OCI-LY7 (cell line): ENCODE results near the gene GNB2. TPM values are rescaled to one million over a fixed set of nuclear protein-coding genes. Genes with fewer than 3 reads are reported as not detected.

Experiments used
- BruUV-seq: library from RNA; stranded (reverse); fragments of 400-500 nt; replicated peaks from 2 replicates; lab custom pipeline; 2021; lab: Mats Ljungman, UMichigan
- CTCF ChIA-PET: fragments of 300-600 bp; sonication (Branson Sonifier 250); formaldehyde crosslinking; loops from one replicate; lab custom pipeline; 2022; ENCODE audit warnings: antibody characterized with exemption; ENCODE audit not compliant: unreplicated experiment; lab: Charles Lee
- POLR2A ChIA-PET: fragments of 300-600 bp; sonication (Branson Sonifier 250); formaldehyde crosslinking; loops from one replicate; lab custom pipeline; 2022; ENCODE audit warnings: antibody characterized with exemption; lab: Charles Lee
- DNase-seq: peaks from one replicate; pipeline ENCODE4 v3.0.0-alpha.2; 2015; ENCODE audit warnings: low spot score
- H2AFZ ChIP-seq: fragments of 200-600 bp; sonication (generic), shearing (Covaris generic); 2 replicates; pipeline ENCODE4 v1.6.1; 2014; ENCODE audit warnings: mild to moderate bottlenecking, antibody characterized with exemption, low read length, moderate library complexity
- H3K27ac ChIP-seq: fragments of 200-600 bp; sonication (generic); 2 replicates; pipeline ENCODE4 v1.5.1; 2014; ENCODE audit warnings: mixed run types, low read depth, mild to moderate bottlenecking, moderate library complexity, low read length, inconsistent platforms; ENCODE audit not compliant: poor library complexity, severe bottlenecking
- H3K36me3 ChIP-seq: fragments of 200-600 bp; sonication (generic); 2 replicates; pipeline ENCODE4 v1.6.1; 2014; ENCODE audit warnings: mild to moderate bottlenecking, antibody characterized with exemption, low read length, moderate library complexity, mixed read lengths; ENCODE audit not compliant: insufficient read depth
- H3K4me1 ChIP-seq: fragments of 200-600 bp; sonication (generic); 2 replicates; pipeline ENCODE4 v1.5.1; 2014; ENCODE audit warnings: mild to moderate bottlenecking, low read length; ENCODE audit not compliant: insufficient read depth, poor library complexity, severe bottlenecking
- H3K4me2 ChIP-seq: fragments of 200-600 bp; sonication (generic); 2 replicates; pipeline ENCODE4 v1.6.1; 2014; ENCODE audit warnings: mild to moderate bottlenecking, low read length
- H3K4me3 ChIP-seq: fragments of 200-600 bp; sonication (generic); 2 replicates; pipeline ENCODE4 v1.5.1; 2014; ENCODE audit warnings: mild to moderate bottlenecking, low read depth, low read length; ENCODE audit not compliant: poor library complexity, severe bottlenecking
- H3K79me2 ChIP-seq: fragments of 200-600 bp; sonication (generic); 2 replicates; pipeline ENCODE4 v1.6.1; 2016; ENCODE audit warnings: low read depth, mild to moderate bottlenecking, low read length, moderate library complexity, mixed read lengths; ENCODE audit not compliant: insufficient read depth
- H3K9me2 ChIP-seq: fragments of 200-600 bp; sonication (generic); 2 replicates; pipeline ENCODE4 v1.6.1; 2016; ENCODE audit warnings: mild to moderate bottlenecking, low read length, mixed read lengths; ENCODE audit not compliant: insufficient read depth
- H3K9me3 ChIP-seq: fragments of 200-600 bp; sonication (generic); 2 replicates; pipeline ENCODE4 v1.6.1; 2014; ENCODE audit warnings: mild to moderate bottlenecking, mixed run types, low read length, mixed read lengths
- H4K20me1 ChIP-seq: fragments of 200-600 bp; sonication (generic); 2 replicates; pipeline ENCODE4 v1.6.1; 2014; ENCODE audit warnings: mild to moderate bottlenecking, antibody characterized with exemption, low read length, moderate library complexity, mixed read lengths; ENCODE audit not compliant: insufficient read depth
- EZH2phosphoT487 ChIP-seq: fragments of 200-600 bp; sonication (generic); IDR thresholded peaks from 2 replicates; pipeline ENCODE4 v1.6.1; 2018; ENCODE audit warnings: low read depth, borderline replicate concordance, mild to moderate bottlenecking, mixed run types, antibody characterized with exemption, low read length, moderate library complexity, mixed read lengths
- intact Hi-C: fragments of 100-400 bp; cut with micrococcal nuclease; formaldehyde crosslinking; loops from one replicate; pipeline ENCODE4 v1.10.0; 2022; ENCODE audit not compliant: unreplicated experiment
- total RNA-seq, 2 experiments: library from RNA; depleted of rRNA in 1 of 2; stranded (reverse); fragments of >200 nt in 1 of 2; shearing (Covaris generic) in 1 of 2; gene quantifications; 2 replicates each; pipeline ENCODE4 v1.2.3, GENCODE V29; 2014 to 2022
- TF ChIP-seq, protein P1 (sequence below): fragments of 200-600 bp; sonication (generic); conservative IDR thresholded peaks from 2 replicates; pipeline ENCODE4 v1.5.1; 2014; ENCODE audit warnings: mild to moderate bottlenecking, antibody characterized with exemption, low read length, moderate library complexity, mixed read lengths

GNB2 gene
- total RNA-seq, 2 experiments from 2014 or later = 80.4 to 174 TPM

- Histone ChIP-seq H3K27ac (no peak overlapping the region), H3K4me3 (no peak overlapping the region), H3K9me2 (no peaks in the 10 kb centered on the region), H3K36me3 (peaks cover 94% of the 10 kb centered on the region), H2AFZ (no peak overlapping the region), H3K4me2 (no peak overlapping the region), H3K4me1 (peaks cover 6% of the 10 kb centered on the region), H3K9me3 (no peaks in the 10 kb centered on the region), H3K79me2 (peaks cover 24% of the 10 kb centered on the region), H4K20me1 (peaks cover 6% of the 10 kb centered on the region)
- intact Hi-C loops = no loop called here
- no peak for TF ChIP-seq EZH2phosphoT487
- TF ChIP-seq, protein P1, sequence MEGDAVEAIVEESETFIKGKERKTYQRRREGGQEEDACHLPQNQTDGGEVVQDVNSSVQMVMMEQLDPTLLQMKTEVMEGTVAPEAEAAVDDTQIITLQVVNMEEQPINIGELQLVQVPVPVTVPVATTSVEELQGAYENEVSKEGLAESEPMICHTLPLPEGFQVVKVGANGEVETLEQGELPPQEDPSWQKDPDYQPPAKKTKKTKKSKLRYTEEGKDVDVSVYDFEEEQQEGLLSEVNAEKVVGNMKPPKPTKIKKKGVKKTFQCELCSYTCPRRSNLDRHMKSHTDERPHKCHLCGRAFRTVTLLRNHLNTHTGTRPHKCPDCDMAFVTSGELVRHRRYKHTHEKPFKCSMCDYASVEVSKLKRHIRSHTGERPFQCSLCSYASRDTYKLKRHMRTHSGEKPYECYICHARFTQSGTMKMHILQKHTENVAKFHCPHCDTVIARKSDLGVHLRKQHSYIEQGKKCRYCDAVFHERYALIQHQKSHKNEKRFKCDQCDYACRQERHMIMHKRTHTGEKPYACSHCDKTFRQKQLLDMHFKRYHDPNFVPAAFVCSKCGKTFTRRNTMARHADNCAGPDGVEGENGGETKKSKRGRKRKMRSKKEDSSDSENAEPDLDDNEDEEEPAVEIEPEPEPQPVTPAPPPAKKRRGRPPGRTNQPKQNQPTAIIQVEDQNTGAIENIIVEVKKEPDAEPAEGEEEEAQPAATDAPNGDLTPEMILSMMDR = no peak
- DNase-seq = no peak
- BruUV-seq = no TSS peak
- ChIA-PET CTCF (no interaction called here), POLR2A (no interaction called here)
These were observed 12.8 kb downstream of the GNB2 start for GRCh38 chr7:100686201-100686821.

GRCh38 chr7:100686822-100687211 is 13.3 kb downstream of the GNB2 start:
- Histone ChIP-seq H3K79me2 (peaks cover 26% of the 10 kb centered on the region), H3K9me3 (no peaks in the 10 kb centered on the region), H3K27ac (no peak overlapping the region), H4K20me1 (peaks cover 6% of the 10 kb centered on the region), H3K4me3 (no peak overlapping the region), H3K36me3 (peaks cover 89% of the 10 kb centered on the region), H3K4me2 (no peak overlapping the region), H2AFZ (no peak overlapping the region), H3K9me2 (no peaks in the 10 kb centered on the region), H3K4me1 (peaks cover 11% of the 10 kb centered on the region)
- DNase-seq = no peak
- BruUV-seq = no TSS peak
- ChIA-PET POLR2A (no interaction called here), CTCF (interaction anchor here (0.5 kb wide), 1 partner anchor 9 kb away, joined by 4 read pairs; no protein-coding TSS in a partner anchor)
- intact Hi-C loops = no loop called here
- no peak for TF ChIP-seq EZH2phosphoT487
- TF ChIP-seq, protein P1 = no peak

DNA sequence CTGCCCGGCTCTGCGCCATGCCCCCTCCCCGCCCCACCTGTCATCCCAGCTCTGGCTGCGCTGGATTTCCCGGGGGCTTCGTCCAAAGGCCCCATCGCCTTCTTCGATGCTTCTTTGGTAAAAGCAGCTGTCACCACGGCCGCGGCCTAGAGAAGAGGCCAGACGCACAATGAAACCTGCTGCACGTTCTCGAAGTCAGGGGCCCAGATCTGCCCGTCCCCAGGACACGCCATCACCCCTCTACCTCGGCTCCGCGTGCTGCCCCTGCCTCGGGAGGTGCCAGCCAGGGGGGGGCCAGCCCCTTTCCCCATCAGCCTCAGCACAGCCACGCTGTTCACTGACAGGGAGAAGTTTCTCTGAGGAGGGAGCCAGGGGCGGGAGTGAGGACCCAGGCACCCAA is 13.7 kb downstream of the GNB2 start:
- DNase-seq = no peak
- no TSS peak for BruUV-seq

More for the DNA sequence above, 13.7 kb downstream of the GNB2 start:
- no peaks in the 10 kb centered on the region for H3K9me2 ChIP-seq
- H3K4me3 ChIP-seq = no peak overlapping the region
- H2AFZ ChIP-seq = no peak overlapping the region
- H4K20me1 ChIP-seq = peaks cover 9% of the 10 kb centered on the region
- ChIA-PET POLR2A (no interaction called here), CTCF (interaction anchor here (0.5 kb wide), 1 partner anchor 10 kb away, joined by 4 read pairs; no protein-coding TSS in a partner anchor)
- H3K27ac ChIP-seq = no peak overlapping the region
- no peak for TF ChIP-seq EZH2phosphoT487
- TF ChIP-seq, protein P1 = no peak
- peaks cover 84% of the 10 kb centered on the region for H3K36me3 ChIP-seq
- H3K4me2 ChIP-seq = no peak overlapping the region
- no peaks in the 10 kb centered on the region for H3K9me3 ChIP-seq
- intact Hi-C loops = no loop called here
- peaks cover 15% of the 10 kb centered on the region for H3K4me1 ChIP-seq
- H3K79me2 ChIP-seq = peaks cover 31% of the 10 kb centered on the region
